Endothelial cell of umbilical vein (primary cell): ENCODE results near the gene ETV6. TPM values are rescaled to one million over a fixed set of nuclear protein-coding genes. Genes with fewer than 3 reads are reported as not detected.

ENCODE experiments used
- BruUV-seq: library from RNA; stranded (reverse); fragments of 400-500 nt; replicated peaks from 2 replicates; lab custom pipeline; 2021; lab: Mats Ljungman, UMichigan
- CTCF ChIA-PET: fragments of 300-600, 350-600 bp; sonication (Branson Sonifier 250); formaldehyde crosslinking; loops from one replicate; lab custom pipeline; 2021; ENCODE audit warnings: antibody characterized with exemption, inconsistent platforms; lab: Charles Lee
- POLR2A ChIA-PET: fragments of 300-600, 350-600 bp; sonication (Branson Sonifier 250); formaldehyde crosslinking; loops from one replicate; lab custom pipeline; 2021; ENCODE audit warnings: antibody characterized with exemption, inconsistent platforms; lab: Charles Lee
- DNase-seq: peaks from one replicate; pipeline ENCODE4 v3.0.0-alpha.2; 2011; ENCODE audit warnings: low read depth, low spot score
- FAIRE-seq: peaks from 2 replicates; lab custom pipeline; 2011; peaks lifted over from hg19 to GRCh38; lab: Jason Lieb, UNC
- H2AFZ ChIP-seq: 2 replicates; pipeline ENCODE4 v1.6.0; 2012; ENCODE audit warnings: low read depth, low read length, control low read depth, inconsistent platforms
- H3K27ac ChIP-seq: 2 replicates; pipeline ENCODE4 v1.5.1; 2011; ENCODE audit warnings: low read depth, mild to moderate bottlenecking, control low read depth, low read length, moderate library complexity; ENCODE audit not compliant: insufficient read depth
- H3K27me3 ChIP-seq, 2 experiments: 2 replicates each; pipeline versions ENCODE4 v1.6.0 to v1.6.1; 2011; ENCODE audit warnings: low read length in 2 of 2, mixed read lengths in 1 of 2; ENCODE audit not compliant: control insufficient read depth in 2 of 2, insufficient read depth in 2 of 2
- H3K36me3 ChIP-seq, 2 experiments: 2 replicates in 1 of 2; 3 replicates in 1 of 2; pipeline ENCODE4 v1.5.1; 2011; ENCODE audit warnings: low read length in 2 of 2, mild to moderate bottlenecking in 1 of 2, moderate library complexity in 1 of 2; ENCODE audit not compliant: control insufficient read depth in 2 of 2, insufficient read depth in 2 of 2; ENCODE audit errors: extremely low read depth in 1 of 2
- H3K4me1 ChIP-seq: 3 replicates; pipeline ENCODE4 v1.5.1; 2011; ENCODE audit warnings: mild to moderate bottlenecking, low read length; ENCODE audit not compliant: control insufficient read depth, insufficient read depth; ENCODE audit errors: extremely low read depth
- H3K4me2 ChIP-seq: 2 replicates; pipeline ENCODE4 v1.6.1; 2011; ENCODE audit warnings: low read length, control low read depth, mixed read lengths; ENCODE audit not compliant: insufficient read depth
- H3K4me3 ChIP-seq, 3 experiments: fragments of 200-600 bp in 1 of 3; sonication (generic), shearing (Covaris generic) in 1 of 3; replicated peaks in 1 of 3; 2 replicates each; pipeline ENCODE4 v1.5.1; 2011 to 2016; ENCODE audit warnings: control low read depth in 3 of 3, low read length in 3 of 3, mild to moderate bottlenecking in 2 of 3, inconsistent platforms in 1 of 3, low read depth in 1 of 3, moderate library complexity in 1 of 3; ENCODE audit not compliant: insufficient read depth in 1 of 3
- H3K79me2 ChIP-seq: 2 replicates; pipeline ENCODE4 v1.6.0; 2012; ENCODE audit warnings: low read length, inconsistent platforms; ENCODE audit not compliant: control insufficient read depth, insufficient read depth
- H3K9ac ChIP-seq: replicated peaks from 2 replicates; pipeline ENCODE3; 2011; ENCODE audit warnings: low read length, control low read depth; ENCODE audit not compliant: insufficient read depth; ENCODE audit errors: extremely low read depth
- H3K9me1 ChIP-seq: replicated peaks from 3 replicates; pipeline ENCODE4 v1.6.0; 2011; ENCODE audit warnings: mild to moderate bottlenecking, low read length; ENCODE audit not compliant: control insufficient read depth, insufficient read depth; ENCODE audit errors: extremely low read depth
- H3K9me3 ChIP-seq: replicated peaks from 2 replicates; pipeline ENCODE4 v1.5.1; 2012; ENCODE audit warnings: low read length, inconsistent platforms; ENCODE audit not compliant: control insufficient read depth, insufficient read depth
- H4K20me1 ChIP-seq: replicated peaks from 2 replicates; pipeline ENCODE3; 2011; ENCODE audit warnings: mild to moderate bottlenecking, low read length; ENCODE audit not compliant: control insufficient read depth, insufficient read depth; ENCODE audit errors: extremely low read depth
- EZH2 ChIP-seq: IDR thresholded peaks from 2 replicates; pipeline ENCODE4 v1.6.1; 2012; ENCODE audit warnings: borderline replicate concordance, low read depth, mild to moderate bottlenecking, moderate library complexity, low read length, inconsistent platforms; ENCODE audit not compliant: severe bottlenecking
- FOS ChIP-seq: IDR thresholded peaks from 2 replicates; pipeline ENCODE4 v1.6.1; 2011; ENCODE audit warnings: mild to moderate bottlenecking, low read length, moderate library complexity, borderline replicate concordance; ENCODE audit not compliant: insufficient read depth
- GATA2 ChIP-seq: IDR thresholded peaks from 2 replicates; pipeline ENCODE4 v1.7.0; 2011; ENCODE audit warnings: low read depth, mild to moderate bottlenecking, moderate library complexity, mixed read lengths, low read length; ENCODE audit not compliant: insufficient read length, insufficient read depth
- JUN ChIP-seq: IDR thresholded peaks from 2 replicates; pipeline ENCODE4 v1.6.1; 2011; ENCODE audit warnings: borderline replicate concordance, low read depth; ENCODE audit not compliant: insufficient read length, insufficient read depth
- MYC ChIP-seq: IDR thresholded peaks from one replicate; pipeline ENCODE4 v1.6.1; 2011; ENCODE audit warnings: mild to moderate bottlenecking, low read depth, low read length
- POLR2A ChIP-seq: IDR thresholded peaks from 2 replicates; pipeline ENCODE4 v1.6.1; 2012; ENCODE audit warnings: low read depth, mild to moderate bottlenecking, control low read depth, low read length
- POLR2AphosphoS5 ChIP-seq: IDR thresholded peaks from 2 replicates; pipeline ENCODE4 v1.6.1; 2012; ENCODE audit warnings: low read depth, mild to moderate bottlenecking, control low read depth, low read length, moderate library complexity; ENCODE audit not compliant: insufficient read depth
- dilution Hi-C: fragments of 300-500 bp; cut with MboI; formaldehyde crosslinking; loops from one replicate; pipeline ENCODE4 v1.15.0; 2019; ENCODE audit warnings: low sequenced_read_pairs; ENCODE audit not compliant: extremely low pct_ligation_motif_present
- intact Hi-C: fragments of 100-400 bp; cut with micrococcal nuclease; formaldehyde crosslinking; loops from one replicate; pipeline ENCODE4 v1.10.0; 2022
- polyA plus RNA-seq, 4 experiments: library from polyadenylated mRNA; depleted of rRNA in 3 of 4; stranded (reverse) in 3 of 4; unstranded in 1 of 4; fragments of >200 nt; gene quantifications; 2 replicates each; pipeline versions ENCODE4 v1.2.1 to v1.2.3, GENCODE V29; 2011 to 2012; ENCODE audit warnings: missing spikeins in 1 of 4
- total RNA-seq: library from RNA; stranded (reverse); gene quantifications from 2 replicates; pipeline ENCODE4 v1.2.3, GENCODE V29; 2021
- TF ChIP-seq, protein P1 (sequence below): IDR thresholded peaks from 2 replicates; pipeline ENCODE4 v1.6.1; 2011; ENCODE audit not compliant: insufficient read depth, insufficient read length
- TF ChIP-seq, protein P2 (sequence below), 2 donors: IDR thresholded peaks; 1 replicate in 1 of 2; 2 replicates in 1 of 2; pipeline ENCODE4 v1.5.1; 2011; ENCODE audit warnings: low read length in 2 of 2, mild to moderate bottlenecking in 2 of 2, moderate library complexity in 2 of 2, control low read depth in 1 of 2, inconsistent platforms in 1 of 2, low read depth in 1 of 2; ENCODE audit not compliant: insufficient read depth in 1 of 2; ENCODE audit errors: extremely low read depth in 1 of 2

Gene ETV6
- total and polyA plus RNA-seq, 2 donors (not counting 3 experiments of a cell fraction or from before 2014, with no cell fraction given): 15.9 to 57.1 TPM

DNA sequence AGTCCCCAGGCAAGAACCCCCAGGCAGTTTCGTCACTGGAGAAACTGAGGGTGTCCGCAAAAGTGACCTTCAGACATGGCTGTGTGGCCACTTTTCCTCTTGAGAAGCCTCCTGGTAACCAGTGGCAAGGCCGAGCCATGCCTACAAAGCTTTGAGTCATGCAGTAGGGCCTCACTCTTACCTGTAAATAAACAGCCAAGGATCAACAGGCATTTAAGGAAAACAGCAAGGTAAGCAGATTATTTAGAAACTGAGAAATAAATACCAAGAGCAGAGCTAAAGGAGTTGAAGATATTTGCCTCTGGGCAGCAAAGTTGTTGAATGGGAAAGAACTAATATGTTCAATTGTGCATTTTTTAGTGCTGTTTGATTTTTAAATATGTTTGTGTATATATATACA, 280.2 kb downstream of the ETV6 start:
- peaks cover 0 to 12% of the 10 kb centered on the region in 2 experiments for H3K27me3 ChIP-seq
- TF ChIP-seq, protein P1, sequence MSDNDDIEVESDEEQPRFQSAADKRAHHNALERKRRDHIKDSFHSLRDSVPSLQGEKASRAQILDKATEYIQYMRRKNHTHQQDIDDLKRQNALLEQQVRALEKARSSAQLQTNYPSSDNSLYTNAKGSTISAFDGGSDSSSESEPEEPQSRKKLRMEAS: no peak
- no peak for TF ChIP-seq POLR2A
- no peak for TF ChIP-seq GATA2
- TF ChIP-seq, protein P2, sequence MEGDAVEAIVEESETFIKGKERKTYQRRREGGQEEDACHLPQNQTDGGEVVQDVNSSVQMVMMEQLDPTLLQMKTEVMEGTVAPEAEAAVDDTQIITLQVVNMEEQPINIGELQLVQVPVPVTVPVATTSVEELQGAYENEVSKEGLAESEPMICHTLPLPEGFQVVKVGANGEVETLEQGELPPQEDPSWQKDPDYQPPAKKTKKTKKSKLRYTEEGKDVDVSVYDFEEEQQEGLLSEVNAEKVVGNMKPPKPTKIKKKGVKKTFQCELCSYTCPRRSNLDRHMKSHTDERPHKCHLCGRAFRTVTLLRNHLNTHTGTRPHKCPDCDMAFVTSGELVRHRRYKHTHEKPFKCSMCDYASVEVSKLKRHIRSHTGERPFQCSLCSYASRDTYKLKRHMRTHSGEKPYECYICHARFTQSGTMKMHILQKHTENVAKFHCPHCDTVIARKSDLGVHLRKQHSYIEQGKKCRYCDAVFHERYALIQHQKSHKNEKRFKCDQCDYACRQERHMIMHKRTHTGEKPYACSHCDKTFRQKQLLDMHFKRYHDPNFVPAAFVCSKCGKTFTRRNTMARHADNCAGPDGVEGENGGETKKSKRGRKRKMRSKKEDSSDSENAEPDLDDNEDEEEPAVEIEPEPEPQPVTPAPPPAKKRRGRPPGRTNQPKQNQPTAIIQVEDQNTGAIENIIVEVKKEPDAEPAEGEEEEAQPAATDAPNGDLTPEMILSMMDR (IDR thresholded peaks at IDR 0.05; ENCODE audit: extremely low read depth in 1 of 2, insufficient read depth in 1 of 2, low read depth in 1 of 2, low read length in 2 of 2): no peak
- TF ChIP-seq JUN: no peak
- no peak for TF ChIP-seq MYC
- no peak for TF ChIP-seq EZH2
- no peak for TF ChIP-seq FOS
- no peak for TF ChIP-seq POLR2AphosphoS5
- no peaks in the 10 kb centered on the region for H3K4me1 ChIP-seq
- no peaks in the 10 kb centered on the region for H3K9me1 ChIP-seq
- dilution Hi-C loops: no loop called here
- H2AFZ ChIP-seq: no peak overlapping the region
- no peak overlapping the region for H3K4me2 ChIP-seq
- no peak for DNase-seq
- H3K79me2 ChIP-seq: no peaks in the 10 kb centered on the region
- ChIA-PET CTCF (no interaction called here), POLR2A (no interaction called here)
- intact Hi-C loops: no loop called here
- H3K27ac ChIP-seq: no peak overlapping the region
- H3K36me3 ChIP-seq: no peaks in the 10 kb centered on the region
- no peak for FAIRE-seq
- no peaks in the 10 kb centered on the region for H4K20me1 ChIP-seq
- H3K9ac ChIP-seq: no peak overlapping the region
- H3K4me3 ChIP-seq: no peak overlapping the region
- no TSS peak for BruUV-seq
- H3K9me3 ChIP-seq: no peaks in the 10 kb centered on the region
